GM12865 (cell line): ENCODE measurements around the gene CPVL.
"Not testable (repeated sequence)": the region's sequence is repeated elsewhere in the genome, so short reads cannot be mapped to it uniquely, and the experiment has no call there.

Source experiments
- DNase-seq: peaks from one replicate; pipeline ENCODE4 v3.0.0; 2010; ENCODE audit warnings: low read depth
- H3K4me3 ChIP-seq: 2 replicates; pipeline ENCODE4 v1.5.1; 2011; ENCODE audit warnings: mild to moderate bottlenecking, low read depth, low read length, control low read depth
- TF ChIP-seq, protein P1 (sequence below): IDR thresholded peaks from 2 replicates; pipeline ENCODE4 v1.5.1; 2011; ENCODE audit warnings: low read length, control low read depth, low read depth, inconsistent platforms; ENCODE audit not compliant: insufficient read depth; ENCODE audit errors: missing control alignments

CPVL gene

GRCh38 chr7:29116361-29117200 lies 29.8 kb downstream of the CPVL start:
- no peak overlapping the region for H3K4me3 ChIP-seq
- TF ChIP-seq, protein P1, sequence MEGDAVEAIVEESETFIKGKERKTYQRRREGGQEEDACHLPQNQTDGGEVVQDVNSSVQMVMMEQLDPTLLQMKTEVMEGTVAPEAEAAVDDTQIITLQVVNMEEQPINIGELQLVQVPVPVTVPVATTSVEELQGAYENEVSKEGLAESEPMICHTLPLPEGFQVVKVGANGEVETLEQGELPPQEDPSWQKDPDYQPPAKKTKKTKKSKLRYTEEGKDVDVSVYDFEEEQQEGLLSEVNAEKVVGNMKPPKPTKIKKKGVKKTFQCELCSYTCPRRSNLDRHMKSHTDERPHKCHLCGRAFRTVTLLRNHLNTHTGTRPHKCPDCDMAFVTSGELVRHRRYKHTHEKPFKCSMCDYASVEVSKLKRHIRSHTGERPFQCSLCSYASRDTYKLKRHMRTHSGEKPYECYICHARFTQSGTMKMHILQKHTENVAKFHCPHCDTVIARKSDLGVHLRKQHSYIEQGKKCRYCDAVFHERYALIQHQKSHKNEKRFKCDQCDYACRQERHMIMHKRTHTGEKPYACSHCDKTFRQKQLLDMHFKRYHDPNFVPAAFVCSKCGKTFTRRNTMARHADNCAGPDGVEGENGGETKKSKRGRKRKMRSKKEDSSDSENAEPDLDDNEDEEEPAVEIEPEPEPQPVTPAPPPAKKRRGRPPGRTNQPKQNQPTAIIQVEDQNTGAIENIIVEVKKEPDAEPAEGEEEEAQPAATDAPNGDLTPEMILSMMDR = no peak
- no peak for DNase-seq

- no peak for DNase-seq
- TF ChIP-seq, protein P1 = no peak
- H3K4me3 ChIP-seq = no peak overlapping the region
Measured at GRCh38 chr7:29115753-29116152, 30.6 kb downstream of the CPVL start.

GRCh38 chr7:29115130-29115687 lies 31.1 kb downstream of the CPVL start:
- TF ChIP-seq, protein P1 = no peak
- no peak overlapping the region for H3K4me3 ChIP-seq
- DNase-seq = no peak

- not testable (repeated sequence) for DNase-seq, H3K4me3 ChIP-seq
Measured at GRCh38 chr7:29114266-29114665, 32.1 kb downstream of the CPVL start.

DNA sequence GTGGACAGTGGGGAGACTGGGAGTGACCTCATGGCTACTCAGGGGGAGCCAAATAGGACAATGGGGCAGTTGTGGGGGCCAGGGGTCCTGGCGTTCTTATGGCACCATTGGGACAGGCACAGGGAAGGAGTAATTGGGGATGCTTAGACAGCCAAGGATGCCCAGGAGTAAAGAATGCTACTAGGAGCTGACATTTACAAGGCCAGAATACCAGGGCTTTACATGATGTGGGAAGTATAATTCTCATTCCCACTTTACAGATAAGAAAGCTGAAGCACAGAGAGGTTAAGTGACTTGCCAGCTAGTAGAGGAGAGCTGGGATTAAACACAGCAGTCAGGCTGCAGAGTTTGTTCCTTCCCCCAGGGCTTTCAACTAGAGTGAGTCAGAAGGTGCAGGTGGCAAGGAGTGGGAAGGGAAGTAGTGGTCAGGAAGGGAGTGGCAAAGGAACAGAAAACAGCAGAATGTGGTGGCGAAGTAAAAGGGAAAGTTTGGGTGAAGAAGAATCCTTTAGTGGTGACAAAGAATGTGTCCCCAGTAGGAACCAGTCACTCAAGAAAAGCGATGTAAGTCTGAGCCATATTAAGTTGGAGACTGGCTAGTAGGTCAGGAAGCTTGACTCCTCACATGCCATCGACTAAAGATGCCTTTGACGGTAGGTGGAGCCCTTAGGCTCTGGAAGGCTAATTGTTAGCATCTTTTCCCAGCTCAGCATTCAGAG lies 32.8 kb downstream of the CPVL start:
- DNase-seq = peak; percentile 16
- TF ChIP-seq, protein P1 = peak; percentile 9
- H3K4me3 ChIP-seq = no peak overlapping the region

GRCh38 chr7:29112721-29113120 lies 33.6 kb downstream of the CPVL start:
- DNase-seq = no peak
- H3K4me3 ChIP-seq = no peak overlapping the region
- TF ChIP-seq, protein P1 = no peak

DNA sequence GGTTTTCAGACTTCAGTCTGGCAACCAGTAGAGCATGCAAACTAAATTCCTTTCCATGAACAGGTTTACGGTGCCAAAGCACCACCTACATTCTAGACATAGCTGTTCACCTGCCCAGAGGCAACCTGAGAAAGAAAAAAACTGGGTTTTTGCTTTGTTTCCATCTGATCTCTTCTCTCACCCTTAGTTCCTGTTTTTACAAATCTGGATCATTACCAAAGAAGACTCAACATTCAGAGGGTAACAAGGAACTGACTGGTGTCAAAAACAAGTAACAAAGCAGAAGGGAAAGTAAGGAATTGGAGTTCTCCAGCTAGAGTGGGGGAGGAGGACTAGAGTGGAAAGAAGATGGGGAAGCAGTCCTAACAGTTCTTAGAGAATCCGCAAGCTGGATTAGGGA lies 36.4 kb downstream of the CPVL start:
- TF ChIP-seq, protein P1 = no peak
- H3K4me3 ChIP-seq = no peak overlapping the region
- DNase-seq = no peak
